ENCODE data around the gene RNU1-4.
"Not testable (repeated sequence)": the region's sequence is repeated elsewhere in the genome, so short reads cannot be mapped to it uniquely, and the experiment has no call there.

DNA sequence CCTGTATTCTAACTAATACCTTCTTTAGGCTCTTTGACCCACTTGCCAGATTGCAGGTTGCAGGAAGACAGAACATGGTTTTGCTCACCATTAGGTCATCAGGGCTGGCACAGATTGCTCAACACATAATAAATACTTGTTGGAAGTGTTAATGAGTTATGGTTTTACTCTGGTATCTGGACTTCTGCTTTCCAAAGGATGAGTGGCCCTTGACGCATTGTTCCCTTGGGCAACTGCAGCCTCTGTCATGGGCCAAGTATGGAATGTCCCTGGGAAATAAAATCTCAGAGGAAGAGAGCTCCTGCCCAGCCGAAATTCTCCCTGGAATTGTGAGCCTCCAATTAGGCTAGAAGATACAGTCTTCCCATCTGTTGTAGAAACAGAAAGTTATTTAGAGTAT, 40.7 kb downstream of the RNU1-4 start:
- TF ChIP-seq MAZ (IDR thresholded peaks at IDR 0.05; ENCODE audit: borderline replicate concordance, low read depth, low read length); MAZ (CRISPR knock-in tag; IDR thresholded peaks at IDR 0.05; ENCODE audit: low read depth); HNF4G (IDR thresholded peaks at IDR 0.05; ENCODE audit: borderline replicate concordance, low read depth, low read length); HNF4G (CRISPR knock-in tag; IDR thresholded peaks at IDR 0.05; ENCODE audit: borderline replicate concordance, low read depth); FOXM1 (CRISPR knock-in tag; IDR thresholded peaks at IDR 0.05); NFYB (CRISPR knock-in tag; IDR thresholded peaks at IDR 0.05); ZNF33B (CRISPR knock-in tag; IDR thresholded peaks at IDR 0.05); FOXA1 (IDR thresholded peaks at IDR 0.05); FOXA1 (CRISPR knock-in tag; IDR thresholded peaks at IDR 0.05); CEBPB (IDR thresholded peaks at IDR 0.05; ENCODE audit: borderline replicate concordance, low read depth, low read length); SRF (IDR thresholded peaks at IDR 0.05; ENCODE audit: low read depth, low read length); NR3C1 (CRISPR knock-in tag; IDR thresholded peaks at IDR 0.05); MAFK (conservative IDR thresholded peaks at IDR 0.05 in 1 of 2, IDR thresholded peaks at IDR 0.05 in 1 of 2; ENCODE audit: low read length in 2 of 2); ADNP (CRISPR knock-in tag; IDR thresholded peaks at IDR 0.05); U2AF1 (optimal IDR thresholded peaks at IDR 0.05; ENCODE audit: low read depth, low read length); ZNF552 (CRISPR knock-in tag; IDR thresholded peaks at IDR 0.05; ENCODE audit: borderline replicate concordance): not testable (repeated sequence)
- TF ChIP-seq, protein P1, sequence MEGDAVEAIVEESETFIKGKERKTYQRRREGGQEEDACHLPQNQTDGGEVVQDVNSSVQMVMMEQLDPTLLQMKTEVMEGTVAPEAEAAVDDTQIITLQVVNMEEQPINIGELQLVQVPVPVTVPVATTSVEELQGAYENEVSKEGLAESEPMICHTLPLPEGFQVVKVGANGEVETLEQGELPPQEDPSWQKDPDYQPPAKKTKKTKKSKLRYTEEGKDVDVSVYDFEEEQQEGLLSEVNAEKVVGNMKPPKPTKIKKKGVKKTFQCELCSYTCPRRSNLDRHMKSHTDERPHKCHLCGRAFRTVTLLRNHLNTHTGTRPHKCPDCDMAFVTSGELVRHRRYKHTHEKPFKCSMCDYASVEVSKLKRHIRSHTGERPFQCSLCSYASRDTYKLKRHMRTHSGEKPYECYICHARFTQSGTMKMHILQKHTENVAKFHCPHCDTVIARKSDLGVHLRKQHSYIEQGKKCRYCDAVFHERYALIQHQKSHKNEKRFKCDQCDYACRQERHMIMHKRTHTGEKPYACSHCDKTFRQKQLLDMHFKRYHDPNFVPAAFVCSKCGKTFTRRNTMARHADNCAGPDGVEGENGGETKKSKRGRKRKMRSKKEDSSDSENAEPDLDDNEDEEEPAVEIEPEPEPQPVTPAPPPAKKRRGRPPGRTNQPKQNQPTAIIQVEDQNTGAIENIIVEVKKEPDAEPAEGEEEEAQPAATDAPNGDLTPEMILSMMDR (CRISPR knock-in tag; IDR thresholded peaks at IDR 0.05) = not testable (repeated sequence)
